Tibial nerve (tissue), 4 donors: ENCODE measurements around the gene ATRNL1.

Source experiments
- CTCF ChIP-seq, 5 experiments: fragments of 200-600 bp in 3 of 5; fragments of 450-650 bp in 2 of 5; sonication (generic) in 3 of 5; IDR thresholded peaks; one replicate each; pipeline ENCODE4 v1.5.1; 2016 to 2019; ENCODE audit warnings: antibody characterized with exemption in 5 of 5, mild to moderate bottlenecking in 3 of 5, moderate library complexity in 2 of 5
- EP300 ChIP-seq, 2 donors: sonication (generic); formaldehyde crosslinking; IDR thresholded peaks; one replicate each; pipeline ENCODE4 v1.6.1; 2017; ENCODE audit warnings: antibody characterized with exemption in 2 of 2, mild to moderate bottlenecking in 1 of 2
- POLR2A ChIP-seq, 2 donors: fragments of 450-650 bp; IDR thresholded peaks; one replicate each; pipeline ENCODE4 v1.6.1; 2017; ENCODE audit warnings: antibody characterized with exemption in 2 of 2, mild to moderate bottlenecking in 2 of 2, moderate library complexity in 2 of 2

- TF ChIP-seq CTCF (IDR thresholded peaks at IDR 0.05) (peak; percentile 27 to 49 (median 37)), POLR2A (IDR thresholded peaks at IDR 0.05) (no peak), EP300 (IDR thresholded peaks at IDR 0.05) (no peak)
Observed at GRCh38 chr10:115706488-115707076, 613.4 kb downstream of the ATRNL1 start.
